Raji (cell line): ENCODE results near the gene CCDC102A.

Experiments
- POLR2A ChIP-seq: IDR thresholded peaks from 2 replicates; pipeline ENCODE4 v1.6.1; 2011; ENCODE audit warnings: low read depth, low read length, control low read depth; ENCODE audit not compliant: insufficient read depth

CCDC102A gene

GRCh38 chr16:57476546-57477410 is 59.6 kb downstream of the CCDC102A start:
- no peak for TF ChIP-seq POLR2A

- no peak for TF ChIP-seq POLR2A
These were observed 60.5 kb downstream of the CCDC102A start for GRCh38 chr16:57475711-57476339.

DNA sequence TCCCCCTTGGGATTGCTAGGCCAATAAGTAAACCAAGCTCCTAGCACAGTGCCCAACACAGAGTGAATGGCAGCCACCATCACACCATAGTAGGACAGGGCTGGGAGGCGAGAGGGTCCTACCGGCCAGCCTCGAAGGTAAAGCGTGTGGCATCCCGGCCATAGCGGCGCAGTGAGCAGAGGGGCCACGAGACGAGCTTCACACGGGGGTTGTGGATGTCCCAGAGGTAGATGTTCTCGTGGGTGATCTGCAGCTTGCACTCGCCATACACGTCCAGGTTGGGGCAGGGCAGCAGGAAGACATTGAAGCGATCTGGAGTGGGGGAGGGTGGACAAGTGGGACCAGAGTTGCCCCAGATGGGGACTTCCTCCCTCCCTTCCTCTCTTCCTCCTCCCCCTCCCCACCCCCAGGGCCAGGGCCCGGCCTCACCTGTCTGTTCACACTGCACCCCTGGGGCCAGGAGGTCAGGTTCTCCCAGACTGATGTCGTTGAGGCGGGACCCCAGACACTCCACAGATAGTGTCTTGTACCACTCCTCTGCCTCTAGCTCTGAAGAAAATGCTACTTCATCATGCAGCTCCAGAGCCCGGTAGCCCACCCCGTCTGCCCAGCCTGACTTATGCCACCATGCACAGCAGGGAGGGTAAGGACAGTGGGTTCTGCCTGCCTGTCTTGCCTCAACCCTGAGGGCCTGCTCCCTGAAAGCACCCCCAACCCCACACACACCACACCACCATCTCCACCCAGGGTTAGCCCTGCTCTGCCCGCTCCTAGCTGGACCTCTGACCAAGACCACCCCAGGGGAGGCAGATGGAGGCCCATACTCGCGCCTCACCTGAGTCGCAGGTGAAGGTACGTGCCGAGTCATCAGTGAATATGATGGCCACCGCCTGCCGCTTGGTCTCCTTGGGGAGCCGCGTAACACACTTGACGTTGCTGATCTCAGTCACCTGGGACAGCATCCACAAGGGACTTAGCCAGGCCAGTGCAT is 61.4 kb downstream of the CCDC102A start:
- no peak for TF ChIP-seq POLR2A

- TF ChIP-seq POLR2A, result no peak
These were observed 62.5 kb downstream of the CCDC102A start for GRCh38 chr16:57473906-57474305.

- no peak for TF ChIP-seq POLR2A
These were observed 63.1 kb downstream of the CCDC102A start for GRCh38 chr16:57473176-57473840.

DNA sequence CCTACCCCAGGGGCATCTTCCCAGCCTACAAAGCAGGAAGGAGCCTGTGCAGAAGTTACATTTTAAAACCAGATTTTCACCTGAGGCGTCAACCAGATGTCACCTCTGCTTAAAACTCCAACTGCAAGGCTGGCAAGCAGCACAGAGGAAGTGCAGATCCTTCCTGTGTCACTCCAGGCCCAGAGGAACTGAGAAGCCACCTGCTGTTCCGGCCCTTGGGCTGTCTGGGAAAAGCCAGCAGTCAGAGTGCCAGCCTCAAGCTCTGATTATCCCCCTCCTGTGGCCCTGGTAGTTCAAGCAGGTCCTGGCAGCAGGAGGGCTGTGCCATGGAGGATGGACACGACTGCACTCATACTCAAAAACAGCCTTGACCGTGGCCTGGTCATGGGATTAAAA is 63.7 kb downstream of the CCDC102A start:
- TF ChIP-seq POLR2A, result no peak

GRCh38 chr16:57471852-57472664 is 64.3 kb downstream of the CCDC102A start:
- TF ChIP-seq POLR2A, result no peak

GRCh38 chr16:57471209-57471608 is 65.2 kb downstream of the CCDC102A start:
- TF ChIP-seq POLR2A, result no peak

DNA sequence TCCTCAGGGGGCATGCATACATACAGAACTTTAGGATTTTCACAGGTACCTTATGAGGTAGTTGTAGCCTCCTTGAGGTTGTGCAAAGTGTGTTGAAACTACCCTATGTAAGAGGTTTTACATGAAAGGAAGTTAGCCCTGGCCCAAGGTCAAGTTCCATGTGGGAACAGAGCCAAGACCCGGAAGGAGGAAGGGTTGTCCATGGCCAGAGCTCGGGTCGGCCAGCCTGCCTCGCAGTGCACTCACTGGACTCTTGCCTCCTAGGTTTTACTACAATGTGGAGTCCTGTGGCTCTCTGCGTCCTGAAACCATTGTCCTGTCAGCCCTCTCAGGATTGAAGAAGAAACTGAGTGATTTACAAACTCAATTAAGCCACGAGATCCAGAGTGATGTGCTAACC is 65.7 kb downstream of the CCDC102A start:
- TF ChIP-seq POLR2A, result no peak

- no peak for TF ChIP-seq POLR2A
These were observed 66.4 kb downstream of the CCDC102A start for GRCh38 chr16:57469917-57470470.

DNA sequence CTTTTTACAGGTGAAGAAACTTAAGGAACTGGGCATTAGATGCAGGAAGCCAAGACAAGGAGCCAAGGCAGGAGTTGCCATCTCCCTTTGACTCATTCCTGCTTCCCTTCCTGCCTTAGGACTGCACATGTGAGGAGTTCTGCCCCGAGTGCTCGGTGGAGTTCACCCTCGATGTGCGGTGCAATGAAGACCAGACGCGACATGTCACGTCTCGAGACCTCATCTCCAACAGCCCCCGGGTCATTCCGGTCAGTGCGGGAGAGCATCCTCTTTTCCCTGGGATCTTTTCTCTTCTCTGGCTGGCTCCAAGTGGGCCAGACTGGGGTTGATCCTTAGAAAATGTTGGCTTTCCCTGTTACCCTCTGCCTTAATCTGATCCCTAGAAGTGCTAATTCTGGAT is 67.3 kb downstream of the CCDC102A start:
- no peak for TF ChIP-seq POLR2A

GRCh38 chr16:57468346-57468745 is 68.0 kb downstream of the CCDC102A start:
- TF ChIP-seq POLR2A, result no peak

- no peak for TF ChIP-seq POLR2A
These were observed 71.8 kb downstream of the CCDC102A start for GRCh38 chr16:57464523-57464922.

- TF ChIP-seq POLR2A, result no peak
These were observed 73.4 kb downstream of the CCDC102A start for GRCh38 chr16:57462978-57463362.
